ENCODE measurements around the gene TFAP2A. TPM values are rescaled to one million over a fixed set of nuclear protein-coding genes. Genes with fewer than 3 reads are reported as not detected.

Gene TFAP2A
- total and polyA plus RNA-seq, 4 experiments from 2014 or later, result not detected

DNA sequence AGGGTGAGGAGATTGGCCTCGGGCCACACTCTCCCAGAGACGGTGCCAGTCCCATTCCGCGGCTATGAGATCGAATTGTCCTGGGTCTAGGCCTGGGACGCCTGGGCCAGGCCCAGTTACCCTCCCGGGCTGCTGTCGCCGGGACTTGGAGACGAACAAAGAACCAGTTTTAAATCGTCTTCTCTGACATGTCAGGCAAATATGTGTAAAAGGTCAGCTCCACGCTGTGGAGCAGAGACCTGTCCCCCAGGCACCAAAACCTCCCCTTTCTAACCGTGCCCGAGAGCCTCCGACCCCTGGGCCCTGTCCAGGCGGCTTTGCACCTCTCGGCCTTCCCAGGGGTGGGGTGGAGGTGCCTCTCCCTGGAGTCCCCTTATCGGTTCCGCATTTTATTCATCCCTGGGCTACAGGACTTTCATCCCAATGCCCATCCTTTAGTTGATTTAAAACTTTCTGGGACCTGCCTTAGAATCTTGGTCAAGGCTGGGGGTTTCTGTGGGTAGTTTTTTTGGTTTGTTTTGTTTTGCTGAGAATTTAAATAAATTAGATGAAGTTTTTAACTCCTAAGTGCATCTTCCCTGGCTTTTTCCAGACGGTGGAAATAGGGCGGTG lies 5.8 kb upstream of the TFAP2A start:
- H3K27ac Mint-ChIP-seq, result peak overlapping the region in 2 of 7 donors; percentile 53 to 76
- H3K27me3 Mint-ChIP-seq, result peaks cover 64 to 74% of the 10 kb centered on the region in 2 donors
- H3K9me3 ChIP-seq (ENCODE audit: control insufficient read depth in 1 of 2, low read length in 2 of 2), result no peaks in the 10 kb centered on the region
- DNase-seq, result no peak
- ChIA-PET CTCF (ENCODE audit: partially characterized antibody) (no interaction called here), POLR2A (ENCODE audit: partially characterized antibody) (no interaction called here)
- H3K36me3 Mint-ChIP-seq, result peaks cover 6 to 7% of the 10 kb centered on the region in 2 donors
- H3K27ac ChIP-seq (ENCODE audit: low read depth, low read length), result no peak overlapping the region
- H3K4me3 ChIP-seq (ENCODE audit: low read length in 2 of 2), result no peak overlapping the region
- intact Hi-C loops (cut with micrococcal nuclease), result no loop called here
- H3K4me3 Mint-ChIP-seq, result peak overlapping the region in 1 of 8 donors; percentile 4
- H3K4me1 ChIP-seq (ENCODE audit: insufficient read depth, low read length), result peaks cover 8% of the 10 kb centered on the region
- H3K4me1 Mint-ChIP-seq, result peaks cover 5 to 31% (median 14%) of the 10 kb centered on the region in 4 donors
- no peaks in the 10 kb centered on the region for H3K36me3 ChIP-seq (ENCODE audit: insufficient read depth, low read length)
- H3K27me3 ChIP-seq (ENCODE audit: insufficient read depth, low read length), result peaks cover 80% of the 10 kb centered on the region
- peaks cover 0 to 28% (median 16%) of the 10 kb centered on the region in 8 donors for H3K9me3 Mint-ChIP-seq

DNA sequence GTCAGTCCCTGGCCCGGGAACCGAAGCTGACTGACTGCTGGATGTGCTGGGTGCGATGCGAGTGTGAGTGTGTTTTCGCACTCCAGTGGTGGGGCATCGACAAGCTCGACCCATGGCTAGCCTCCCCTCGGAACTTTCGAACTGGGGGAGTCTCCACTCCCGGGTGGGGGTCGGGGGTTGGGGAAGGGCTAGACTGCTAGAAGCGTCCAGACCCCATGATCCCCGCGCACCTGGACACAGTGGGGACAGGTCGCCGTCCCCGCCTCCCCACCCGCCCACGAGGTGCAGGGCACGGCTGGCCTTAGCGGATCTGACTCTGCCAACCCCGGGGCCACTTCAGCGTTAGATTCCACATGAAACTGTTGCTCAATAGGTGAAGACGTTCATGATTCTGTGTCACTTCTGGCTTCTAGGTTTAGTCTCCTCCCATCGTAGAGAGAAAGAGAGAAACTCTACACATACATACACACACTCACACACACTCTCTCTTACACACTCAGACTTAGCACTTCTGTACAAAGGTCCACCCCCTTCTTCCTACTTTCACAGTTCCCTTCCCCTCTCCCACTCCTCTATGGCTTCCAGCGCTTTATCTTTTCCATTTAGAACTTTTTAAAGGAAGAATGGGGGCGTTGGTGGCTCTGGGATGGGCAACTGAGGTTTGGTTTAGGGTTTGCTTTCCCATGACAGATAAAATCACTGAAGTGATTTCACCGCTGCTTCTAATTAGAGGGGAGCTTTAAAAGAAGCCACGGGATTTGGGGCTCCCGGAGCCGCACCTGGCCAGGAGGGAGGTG lies 5.1 kb upstream of the TFAP2A start:
- Mint-ChIP-seq H3K27ac (peak overlapping the region in 3 of 7 donors; percentile 11 to 92 (median 76)), H3K9me3 (peaks cover 0 to 31% (median 20%) of the 10 kb centered on the region in 8 donors), H3K4me3 (peak overlapping the region in 1 of 8 donors; percentile 55), H3K4me1 (peaks cover 2 to 28% (median 14%) of the 10 kb centered on the region in 4 donors), H3K36me3 (peaks cover 6 to 12% of the 10 kb centered on the region in 2 donors), H3K27me3 (peaks cover 64 to 73% of the 10 kb centered on the region in 2 donors)
- Histone ChIP-seq H3K27ac (ENCODE audit: low read depth, low read length) (no peak overlapping the region), H3K4me1 (ENCODE audit: insufficient read depth, low read length) (peaks cover 8% of the 10 kb centered on the region), H3K4me3 (ENCODE audit: low read length in 2 of 2) (no peak overlapping the region), H3K9me3 (ENCODE audit: control insufficient read depth in 1 of 2, low read length in 2 of 2) (no peaks in the 10 kb centered on the region), H3K36me3 (ENCODE audit: insufficient read depth, low read length) (no peaks in the 10 kb centered on the region), H3K27me3 (ENCODE audit: insufficient read depth, low read length) (peaks cover 80% of the 10 kb centered on the region)
- intact Hi-C loops (cut with micrococcal nuclease), result no loop called here
- CTCF ChIA-PET (ENCODE audit: partially characterized antibody), result no interaction called here
- DNase-seq, result no peak
- POLR2A ChIA-PET (ENCODE audit: partially characterized antibody), result no interaction called here

GRCh38 chr6:10418862-10419748 lies 4.2 kb upstream of the TFAP2A start:
- Histone ChIP-seq H3K4me3 (ENCODE audit: low read length in 2 of 2) (no peak overlapping the region), H3K4me1 (ENCODE audit: insufficient read depth, low read length) (peaks cover 16% of the 10 kb centered on the region), H3K27me3 (ENCODE audit: insufficient read depth, low read length) (peaks cover 81% of the 10 kb centered on the region), H3K9me3 (ENCODE audit: control insufficient read depth in 1 of 2, low read length in 2 of 2) (no peaks in the 10 kb centered on the region), H3K36me3 (ENCODE audit: insufficient read depth, low read length) (no peaks in the 10 kb centered on the region), H3K27ac (ENCODE audit: low read depth, low read length) (no peak overlapping the region)
- intact Hi-C loops (cut with micrococcal nuclease), result no loop called here
- ChIA-PET CTCF (ENCODE audit: partially characterized antibody) (no interaction called here), POLR2A (ENCODE audit: partially characterized antibody) (no interaction called here)
- Mint-ChIP-seq H3K4me3 (no peak overlapping the region), H3K4me1 (peaks cover 4 to 30% (median 13%) of the 10 kb centered on the region in 4 donors), H3K36me3 (peaks cover 6 to 12% of the 10 kb centered on the region in 2 donors), H3K27ac (no peak overlapping the region), H3K27me3 (peaks cover 60 to 74% of the 10 kb centered on the region in 2 donors), H3K9me3 (peaks cover 0 to 37% (median 24%) of the 10 kb centered on the region in 8 donors)
- no peak for DNase-seq

DNA sequence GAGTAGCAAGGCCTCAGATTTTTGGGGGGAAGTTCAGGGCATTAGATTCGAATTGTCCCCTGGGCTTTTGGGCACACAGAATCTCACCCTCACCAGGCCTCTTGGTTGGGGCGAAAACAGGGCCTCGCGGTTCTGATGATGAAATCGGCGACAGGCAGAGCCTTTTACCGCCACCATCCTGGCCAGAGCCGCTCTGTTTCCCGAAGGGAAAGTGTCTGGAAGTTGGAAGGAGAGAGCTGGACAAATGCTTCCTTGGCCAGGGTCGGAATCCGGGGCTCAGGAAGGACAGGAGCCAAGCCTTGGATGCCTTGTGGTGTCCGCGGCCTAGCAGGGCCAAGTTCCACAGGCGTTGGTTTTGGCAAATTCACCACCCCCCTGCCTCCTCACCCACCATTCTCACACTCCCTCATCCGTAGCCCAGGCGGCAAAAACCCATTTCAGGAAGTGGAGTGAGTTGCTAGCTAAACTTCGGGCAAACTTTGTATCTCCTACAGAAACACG lies 3.5 kb upstream of the TFAP2A start:
- POLR2A ChIA-PET (ENCODE audit: partially characterized antibody), result no interaction called here
- Mint-ChIP-seq H3K27me3 (peaks cover 62 to 80% of the 10 kb centered on the region in 2 donors), H3K9me3 (peaks cover 0 to 37% (median 25%) of the 10 kb centered on the region in 8 donors), H3K36me3 (peaks cover 6 to 18% of the 10 kb centered on the region in 2 donors), H3K27ac (peak overlapping the region in 2 of 7 donors; percentile 54 to 66), H3K4me3 (no peak overlapping the region), H3K4me1 (peaks cover 6 to 37% (median 18%) of the 10 kb centered on the region in 4 donors)
- Histone ChIP-seq H3K27ac (ENCODE audit: low read depth, low read length) (no peak overlapping the region), H3K4me1 (ENCODE audit: insufficient read depth, low read length) (peaks cover 23% of the 10 kb centered on the region), H3K4me3 (ENCODE audit: low read length in 2 of 2) (no peak overlapping the region), H3K36me3 (ENCODE audit: insufficient read depth, low read length) (no peaks in the 10 kb centered on the region), H3K27me3 (ENCODE audit: insufficient read depth, low read length) (peaks cover 87% of the 10 kb centered on the region), H3K9me3 (ENCODE audit: control insufficient read depth in 1 of 2, low read length in 2 of 2) (no peaks in the 10 kb centered on the region)
- intact Hi-C loops (cut with micrococcal nuclease), result no loop called here
- CTCF ChIA-PET (ENCODE audit: partially characterized antibody), result no interaction called here
- DNase-seq, result no peak

- H3K27ac ChIP-seq (ENCODE audit: low read depth, low read length), result no peak overlapping the region
- POLR2A ChIA-PET (ENCODE audit: partially characterized antibody), result no interaction called here
- no peak for DNase-seq
- Mint-ChIP-seq H3K9me3 (peaks cover 0 to 37% (median 25%) of the 10 kb centered on the region in 8 donors), H3K27ac (peak overlapping the region in 2 of 7 donors; percentile 71 to 78), H3K27me3 (peaks cover 59 to 77% of the 10 kb centered on the region in 2 donors), H3K4me1 (peaks cover 9 to 43% (median 21%) of the 10 kb centered on the region in 4 donors), H3K36me3 (peaks cover 4 to 21% of the 10 kb centered on the region in 2 donors), H3K4me3 (peak overlapping the region in 3 of 8 donors; percentile 4 to 47 (median 34))
- CTCF ChIA-PET (ENCODE audit: partially characterized antibody), result no interaction called here
- H3K27me3 ChIP-seq (ENCODE audit: insufficient read depth, low read length), result peaks cover 87% of the 10 kb centered on the region
- no peak overlapping the region for H3K4me3 ChIP-seq (ENCODE audit: low read length in 2 of 2)
- H3K4me1 ChIP-seq (ENCODE audit: insufficient read depth, low read length), result peaks cover 30% of the 10 kb centered on the region
- no peaks in the 10 kb centered on the region for H3K36me3 ChIP-seq (ENCODE audit: insufficient read depth, low read length)
- intact Hi-C loops (cut with micrococcal nuclease), result no loop called here
- no peaks in the 10 kb centered on the region for H3K9me3 ChIP-seq (ENCODE audit: control insufficient read depth in 1 of 2, low read length in 2 of 2)
Observed at GRCh38 chr6:10417681-10418104, 2.8 kb upstream of the TFAP2A start.

- Mint-ChIP-seq H3K9me3 (peaks cover 0 to 38% (median 26%) of the 10 kb centered on the region in 8 donors), H3K4me3 (peak overlapping the region in 6 of 8 donors; percentile 27 to 72 (median 50)), H3K27ac (peak overlapping the region in 1 of 7 donors; percentile 81), H3K36me3 (peaks cover 3 to 23% of the 10 kb centered on the region in 2 donors), H3K27me3 (peaks cover 58 to 72% of the 10 kb centered on the region in 2 donors), H3K4me1 (peaks cover 11 to 43% (median 24%) of the 10 kb centered on the region in 4 donors)
- Histone ChIP-seq H3K27me3 (ENCODE audit: insufficient read depth, low read length) (peaks cover 81% of the 10 kb centered on the region), H3K9me3 (ENCODE audit: control insufficient read depth in 1 of 2, low read length in 2 of 2) (no peaks in the 10 kb centered on the region), H3K4me3 (ENCODE audit: low read length in 2 of 2) (no peak overlapping the region), H3K36me3 (ENCODE audit: insufficient read depth, low read length) (no peaks in the 10 kb centered on the region), H3K27ac (ENCODE audit: low read depth, low read length) (no peak overlapping the region), H3K4me1 (ENCODE audit: insufficient read depth, low read length) (peaks cover 31% of the 10 kb centered on the region)
- CTCF ChIA-PET (ENCODE audit: partially characterized antibody), result no interaction called here
- DNase-seq, result no peak
- intact Hi-C loops (cut with micrococcal nuclease), result no loop called here
- POLR2A ChIA-PET (ENCODE audit: partially characterized antibody), result no interaction called here
Observed at GRCh38 chr6:10416863-10417641, 2.2 kb upstream of the TFAP2A start.

Data from CD4-positive, alpha-beta memory T cell (primary cell).